ENCODE results near the gene ROBO1. TPM values are rescaled to one million over a fixed set of nuclear protein-coding genes. Genes with fewer than 3 reads are reported as not detected.
A peak's percentile ranks its signal among the peaks of the same experiment; 100 is the strongest.

ROBO1 gene
- total RNA-seq, 6 experiments from 2014 or later: 1.1 to 7.2 (median 4.3) TPM

- intact Hi-C loops (cut with DNase I): no loop called here
These were observed 389.7 kb downstream of the ROBO1 start for GRCh38 chr3:79378064-79378463.

GRCh38 chr3:79369306-79369705, 398.5 kb downstream of the ROBO1 start:
- peak; percentile 11 to 34 (median 30) for TF ChIP-seq CTCF (IDR thresholded peaks at IDR 0.05)
- TF ChIP-seq POLR2A (IDR thresholded peaks at IDR 0.05): no peak
- Histone ChIP-seq H3K36me3 (no peaks in the 10 kb centered on the region), H3K27me3 (no peaks in the 10 kb centered on the region), H3K4me1 (no peaks in the 10 kb centered on the region), H3K27ac (no peak overlapping the region), H3K9me3 (no peaks in the 10 kb centered on the region), H3K4me3 (no peak overlapping the region)
- WGBS (ENCODE audit: insufficient coverage, low coverage, low lambda C conversion rate, missing lambda C conversion rate): 44% methylated on average over 1 of the region's 1 CpG
- DNase-seq (no peak), ATAC-seq (peak in 2 of 4 donors; percentile 23 to 51)
- intact Hi-C loops (cut with DNase I): loop anchor here in 1 of 2 donors (10.0 kb wide), 1 partner anchor 285 kb away; no protein-coding TSS in a partner anchor

More at GRCh38 chr3:79378064-79378463, 389.7 kb downstream of the ROBO1 start:
- Histone ChIP-seq H3K9me3 (no peaks in the 10 kb centered on the region), H3K4me3 (no peak overlapping the region), H3K27me3 (no peaks in the 10 kb centered on the region), H3K4me1 (peaks cover 0 to 3% (median 0%) of the 10 kb centered on the region in 4 donors), H3K36me3 (no peaks in the 10 kb centered on the region), H3K27ac (no peak overlapping the region)
- 51% methylated on average over 3 of the region's 3 CpGs for WGBS (ENCODE audit: insufficient coverage, low coverage, low lambda C conversion rate, missing lambda C conversion rate)
- no peak for ATAC-seq
- DNase-seq: no peak
- TF ChIP-seq POLR2A (IDR thresholded peaks at IDR 0.05) (no peak), CTCF (IDR thresholded peaks at IDR 0.05) (no peak)

GRCh38 chr3:79368403-79368802, 399.4 kb downstream of the ROBO1 start:
- ATAC-seq: no peak
- no peak for DNase-seq
- no peaks in the 10 kb centered on the region for H3K4me1 ChIP-seq
- whole genome bisulfite sequencing (ENCODE audit: insufficient coverage, low coverage, low lambda C conversion rate, missing lambda C conversion rate): 70% methylated on average over 3 of the region's 3 CpGs
- H3K36me3 ChIP-seq: no peaks in the 10 kb centered on the region
- no peak overlapping the region for H3K4me3 ChIP-seq
- H3K9me3 ChIP-seq: no peaks in the 10 kb centered on the region
- no peak overlapping the region for H3K27ac ChIP-seq
- TF ChIP-seq CTCF (IDR thresholded peaks at IDR 0.05): no peak
- TF ChIP-seq POLR2A (IDR thresholded peaks at IDR 0.05): no peak
- no peaks in the 10 kb centered on the region for H3K27me3 ChIP-seq
- intact Hi-C loops (cut with DNase I): loop anchor here in 1 of 2 donors (10.0 kb wide), 1 partner anchor 284 kb away; no protein-coding TSS in a partner anchor

- H3K27me3 ChIP-seq: no peaks in the 10 kb centered on the region
- no peaks in the 10 kb centered on the region for H3K9me3 ChIP-seq
- H3K36me3 ChIP-seq: no peaks in the 10 kb centered on the region
- H3K4me3 ChIP-seq: no peak overlapping the region
- no peaks in the 10 kb centered on the region for H3K4me1 ChIP-seq
- no peak for DNase-seq
- no peak for ATAC-seq
- intact Hi-C loops (cut with DNase I): loop anchor here in 1 of 2 donors (10.0 kb wide), 1 partner anchor 283 kb away; no protein-coding TSS in a partner anchor
- H3K27ac ChIP-seq: no peak overlapping the region
- no peak for TF ChIP-seq CTCF (IDR thresholded peaks at IDR 0.05)
- TF ChIP-seq POLR2A (IDR thresholded peaks at IDR 0.05): no peak
- whole genome bisulfite sequencing (ENCODE audit: insufficient coverage, low coverage, low lambda C conversion rate, missing lambda C conversion rate): 95% methylated on average over 3 of the region's 6 CpGs
These were observed 400.0 kb downstream of the ROBO1 start for GRCh38 chr3:79367803-79368202.

GRCh38 chr3:79367066-79367465, 400.7 kb downstream of the ROBO1 start:
- TF ChIP-seq CTCF (IDR thresholded peaks at IDR 0.05) (no peak), POLR2A (IDR thresholded peaks at IDR 0.05) (no peak)
- no peak for ATAC-seq
- Histone ChIP-seq H3K9me3 (no peaks in the 10 kb centered on the region), H3K36me3 (no peaks in the 10 kb centered on the region), H3K4me3 (no peak overlapping the region), H3K4me1 (no peaks in the 10 kb centered on the region), H3K27me3 (no peaks in the 10 kb centered on the region), H3K27ac (no peak overlapping the region)
- DNase-seq: no peak
- intact Hi-C loops (cut with DNase I): loop anchor here in 1 of 2 donors (10.0 kb wide), 1 partner anchor 282 kb away; no protein-coding TSS in a partner anchor

All from right lobe of liver (tissue), 6 donors.